ENCODE data around the gene GXYLT1.

The GXYLT1 gene

DNA sequence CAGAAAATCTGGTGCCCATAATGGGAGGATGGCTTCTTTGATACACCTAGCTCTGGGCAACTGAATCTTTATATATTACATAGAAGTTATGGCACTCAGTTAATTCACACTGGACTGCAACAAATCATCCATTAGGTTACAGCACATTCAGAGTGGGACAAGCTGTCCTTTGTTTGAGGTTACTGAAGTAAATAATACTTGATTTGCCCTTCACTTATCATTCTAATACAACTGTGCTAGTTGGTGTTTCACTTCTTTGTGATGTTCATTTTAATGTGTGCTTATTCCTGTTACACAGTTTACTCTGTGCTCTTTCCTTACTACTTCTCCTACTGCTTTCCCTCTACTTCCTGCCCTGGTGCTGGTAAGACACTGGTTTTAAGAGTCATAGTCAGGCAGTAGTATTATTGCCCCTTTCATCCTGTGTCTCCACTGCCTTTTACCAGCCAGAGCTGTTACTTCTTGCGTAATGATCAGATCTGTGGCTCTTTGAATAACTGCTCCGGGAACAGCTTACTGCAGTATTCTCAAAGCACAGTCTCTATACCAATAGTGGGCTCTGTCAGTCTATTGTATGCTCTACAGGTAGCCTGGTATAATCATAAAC is 36.4 kb upstream of the GXYLT1 start:
- no peak overlapping the region for H3K9ac ChIP-seq (ENCODE audit: low read length)
- H3K4me3 ChIP-seq (ENCODE audit: low read length), result no peak overlapping the region
- no peaks in the 10 kb centered on the region for H3K27me3 ChIP-seq (ENCODE audit: low read depth, low read length)
- no peaks in the 10 kb centered on the region for H4K20me1 ChIP-seq (ENCODE audit: insufficient read depth, low read length)
- peaks cover 19% of the 10 kb centered on the region for H3K36me3 ChIP-seq (replicated peaks; ENCODE audit: low read depth, low read length)
- H3K9me3 ChIP-seq (ENCODE audit: insufficient read depth, low read length), result no peaks in the 10 kb centered on the region
- H2AFZ ChIP-seq (ENCODE audit: low read depth, low read length), result no peak overlapping the region
- no peak overlapping the region for H3K4me2 ChIP-seq (ENCODE audit: low read length)
- no peak for TF ChIP-seq EZH2phosphoT487 (IDR thresholded peaks at IDR 0.05; ENCODE audit: low read depth)
- TF ChIP-seq, protein P1, sequence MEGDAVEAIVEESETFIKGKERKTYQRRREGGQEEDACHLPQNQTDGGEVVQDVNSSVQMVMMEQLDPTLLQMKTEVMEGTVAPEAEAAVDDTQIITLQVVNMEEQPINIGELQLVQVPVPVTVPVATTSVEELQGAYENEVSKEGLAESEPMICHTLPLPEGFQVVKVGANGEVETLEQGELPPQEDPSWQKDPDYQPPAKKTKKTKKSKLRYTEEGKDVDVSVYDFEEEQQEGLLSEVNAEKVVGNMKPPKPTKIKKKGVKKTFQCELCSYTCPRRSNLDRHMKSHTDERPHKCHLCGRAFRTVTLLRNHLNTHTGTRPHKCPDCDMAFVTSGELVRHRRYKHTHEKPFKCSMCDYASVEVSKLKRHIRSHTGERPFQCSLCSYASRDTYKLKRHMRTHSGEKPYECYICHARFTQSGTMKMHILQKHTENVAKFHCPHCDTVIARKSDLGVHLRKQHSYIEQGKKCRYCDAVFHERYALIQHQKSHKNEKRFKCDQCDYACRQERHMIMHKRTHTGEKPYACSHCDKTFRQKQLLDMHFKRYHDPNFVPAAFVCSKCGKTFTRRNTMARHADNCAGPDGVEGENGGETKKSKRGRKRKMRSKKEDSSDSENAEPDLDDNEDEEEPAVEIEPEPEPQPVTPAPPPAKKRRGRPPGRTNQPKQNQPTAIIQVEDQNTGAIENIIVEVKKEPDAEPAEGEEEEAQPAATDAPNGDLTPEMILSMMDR (IDR thresholded peaks at IDR 0.05; ENCODE audit: low read depth, low read length), result no peak
- H3K27ac ChIP-seq (ENCODE audit: low read length), result no peak overlapping the region
- no peaks in the 10 kb centered on the region for H3K4me1 ChIP-seq (ENCODE audit: low read length)
- peaks cover 12% of the 10 kb centered on the region; the same call in 1 of the 2 replicates for H3K79me2 ChIP-seq (ENCODE audit: low read length)

DNA sequence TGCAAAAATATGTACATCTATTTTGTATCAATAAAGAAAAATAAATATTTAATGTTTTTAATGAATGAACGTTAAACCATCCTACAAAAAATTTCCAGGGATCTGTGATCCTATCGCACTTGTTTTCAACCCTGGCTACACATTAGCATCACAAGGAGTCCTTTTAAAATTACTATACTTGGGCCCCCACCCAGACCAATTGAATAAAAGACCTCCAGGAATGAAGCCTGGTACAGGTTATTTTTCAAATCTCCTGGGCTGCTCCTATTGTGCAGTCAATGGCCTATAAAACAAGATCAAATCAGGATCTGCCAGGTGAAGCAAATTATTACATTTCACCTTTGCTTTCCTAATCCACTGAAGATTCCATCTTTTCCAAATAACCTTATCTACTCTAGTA is 33.4 kb upstream of the GXYLT1 start:
- Histone ChIP-seq H3K4me2 (ENCODE audit: low read length) (no peak overlapping the region), H3K36me3 (replicated peaks; ENCODE audit: low read depth, low read length) (peaks cover 21% of the 10 kb centered on the region), H3K27ac (ENCODE audit: low read length) (no peak overlapping the region), H3K9ac (ENCODE audit: low read length) (no peak overlapping the region), H3K4me3 (ENCODE audit: low read length) (no peak overlapping the region), H3K27me3 (ENCODE audit: low read depth, low read length) (no peaks in the 10 kb centered on the region), H3K79me2 (ENCODE audit: low read length) (peaks cover 14% of the 10 kb centered on the region), H2AFZ (ENCODE audit: low read depth, low read length) (no peak overlapping the region), H4K20me1 (ENCODE audit: insufficient read depth, low read length) (no peaks in the 10 kb centered on the region), H3K4me1 (ENCODE audit: low read length) (peaks cover 2% of the 10 kb centered on the region; the same call in 1 of the 2 replicates), H3K9me3 (ENCODE audit: insufficient read depth, low read length) (no peaks in the 10 kb centered on the region)
- TF ChIP-seq EZH2phosphoT487 (IDR thresholded peaks at IDR 0.05; ENCODE audit: low read depth), result no peak
- TF ChIP-seq, protein P1 (IDR thresholded peaks at IDR 0.05; ENCODE audit: low read depth, low read length), result no peak

DNA sequence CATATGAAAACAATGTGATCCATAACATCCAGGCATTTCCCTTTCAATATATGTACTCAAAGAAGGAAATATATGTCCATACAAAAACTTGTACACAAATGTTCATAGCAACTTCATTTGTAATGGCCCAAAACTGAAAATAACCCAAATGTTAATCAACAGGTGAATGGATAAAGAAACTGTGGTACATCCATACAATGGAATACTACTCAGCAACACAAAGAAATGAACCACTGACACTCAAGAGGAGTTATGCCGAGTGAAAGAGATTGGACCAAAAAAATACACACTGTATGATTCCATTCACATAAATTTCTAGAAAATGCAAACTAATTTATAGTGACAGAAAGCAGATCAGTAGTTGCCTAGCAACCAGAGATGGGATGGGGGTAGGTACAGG is 30.3 kb upstream of the GXYLT1 start:
- Histone ChIP-seq H3K4me3 (ENCODE audit: low read length) (no peak overlapping the region), H3K79me2 (ENCODE audit: low read length) (peaks cover 10% of the 10 kb centered on the region), H3K4me2 (ENCODE audit: low read length) (no peak overlapping the region), H3K9ac (ENCODE audit: low read length) (no peak overlapping the region), H3K4me1 (ENCODE audit: low read length) (peaks cover 5% of the 10 kb centered on the region; the same call in 1 of the 2 replicates), H3K9me3 (ENCODE audit: insufficient read depth, low read length) (no peaks in the 10 kb centered on the region), H3K36me3 (replicated peaks; ENCODE audit: low read depth, low read length) (peaks cover 22% of the 10 kb centered on the region), H2AFZ (ENCODE audit: low read depth, low read length) (no peak overlapping the region), H3K27me3 (ENCODE audit: low read depth, low read length) (no peaks in the 10 kb centered on the region), H4K20me1 (ENCODE audit: insufficient read depth, low read length) (no peaks in the 10 kb centered on the region), H3K27ac (ENCODE audit: low read length) (no peak overlapping the region)
- no peak for TF ChIP-seq EZH2phosphoT487 (IDR thresholded peaks at IDR 0.05; ENCODE audit: low read depth)
- TF ChIP-seq, protein P1 (IDR thresholded peaks at IDR 0.05; ENCODE audit: low read depth, low read length), result no peak

DNA sequence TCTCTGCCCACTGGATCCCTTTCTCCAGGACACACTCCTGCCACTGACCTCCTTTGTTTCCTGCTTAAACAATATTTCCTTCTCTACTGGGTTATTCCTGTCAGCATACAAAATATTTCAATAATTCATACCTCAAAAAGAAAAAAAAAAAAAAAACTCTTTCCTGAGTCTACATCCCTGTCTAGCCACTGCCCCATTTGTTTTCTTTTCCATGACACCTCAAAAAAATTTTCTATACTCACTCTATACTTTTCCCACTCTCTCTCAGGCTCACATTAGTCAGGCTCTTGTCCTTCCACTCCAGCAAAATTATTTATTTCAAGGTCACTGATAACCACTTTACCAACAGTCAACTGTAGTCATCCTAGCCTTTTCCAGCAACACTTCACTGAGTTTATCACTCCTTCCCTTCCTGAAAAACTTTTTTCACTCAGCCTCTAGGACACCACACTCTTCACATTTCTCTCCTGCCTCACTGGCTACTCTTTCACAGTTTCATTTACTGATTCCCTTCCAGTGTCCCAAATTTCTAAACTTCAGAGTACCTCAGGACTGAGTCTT is 29.4 kb upstream of the GXYLT1 start:
- Histone ChIP-seq H3K4me1 (ENCODE audit: low read length) (peaks cover 9% of the 10 kb centered on the region), H3K4me2 (ENCODE audit: low read length) (no peak overlapping the region)

More for the DNA sequence above, 29.4 kb upstream of the GXYLT1 start:
- Histone ChIP-seq H3K36me3 (replicated peaks; ENCODE audit: low read depth, low read length) (peaks cover 22% of the 10 kb centered on the region), H3K9ac (ENCODE audit: low read length) (no peak overlapping the region), H3K27me3 (ENCODE audit: low read depth, low read length) (no peaks in the 10 kb centered on the region), H4K20me1 (ENCODE audit: insufficient read depth, low read length) (no peaks in the 10 kb centered on the region), H2AFZ (ENCODE audit: low read depth, low read length) (no peak overlapping the region), H3K27ac (ENCODE audit: low read length) (no peak overlapping the region), H3K4me3 (ENCODE audit: low read length) (no peak overlapping the region), H3K9me3 (ENCODE audit: insufficient read depth, low read length) (no peaks in the 10 kb centered on the region), H3K79me2 (ENCODE audit: low read length) (peaks cover 9% of the 10 kb centered on the region)
- TF ChIP-seq EZH2phosphoT487 (IDR thresholded peaks at IDR 0.05; ENCODE audit: low read depth), result no peak
- TF ChIP-seq, protein P1 (IDR thresholded peaks at IDR 0.05; ENCODE audit: low read depth, low read length), result no peak

Data from OCI-LY3 (cell line).